ENCODE results near the gene DCC.

Gene DCC

GRCh38 chr18:52544086-52544485, 204.1 kb downstream of the DCC start:
- DNase-seq (ENCODE audit: low read depth, low spot score): no peak
- in situ Hi-C loops (cut with HindIII; ENCODE audit: low sequenced_read_pairs): no loop called here
- no peak for TF ChIP-seq CTCF (IDR thresholded peaks at IDR 0.05; ENCODE audit: low read depth, low read length)
- H3K4me3 ChIP-seq (ENCODE audit: low read depth, low read length): no peak overlapping the region

- no peak for TF ChIP-seq CTCF (IDR thresholded peaks at IDR 0.05; ENCODE audit: low read depth, low read length)
- DNase-seq (ENCODE audit: low read depth, low spot score): no peak
- H3K4me3 ChIP-seq (ENCODE audit: low read depth, low read length): no peak overlapping the region
- in situ Hi-C loops (cut with HindIII; ENCODE audit: low sequenced_read_pairs): no loop called here
Measured at GRCh38 chr18:52546686-52547346, 206.8 kb downstream of the DCC start.

- TF ChIP-seq CTCF (IDR thresholded peaks at IDR 0.05; ENCODE audit: low read depth, low read length): no peak
- H3K4me3 ChIP-seq (ENCODE audit: low read depth, low read length): no peak overlapping the region
- in situ Hi-C loops (cut with HindIII; ENCODE audit: low sequenced_read_pairs): no loop called here
- no peak for DNase-seq (ENCODE audit: low read depth, low spot score)
Measured at GRCh38 chr18:52553441-52553840, 213.4 kb downstream of the DCC start.

GRCh38 chr18:52554180-52554579, 214.2 kb downstream of the DCC start:
- in situ Hi-C loops (cut with HindIII; ENCODE audit: low sequenced_read_pairs): no loop called here
- no peak overlapping the region for H3K4me3 ChIP-seq (ENCODE audit: low read depth, low read length)
- no peak for DNase-seq (ENCODE audit: low read depth, low spot score)
- TF ChIP-seq CTCF (IDR thresholded peaks at IDR 0.05; ENCODE audit: low read depth, low read length): no peak

GRCh38 chr18:52567360-52567759, 227.4 kb downstream of the DCC start:
- TF ChIP-seq CTCF (IDR thresholded peaks at IDR 0.05; ENCODE audit: low read depth, low read length): no peak
- in situ Hi-C loops (cut with HindIII; ENCODE audit: low sequenced_read_pairs): no loop called here
- no peak for DNase-seq (ENCODE audit: low read depth, low spot score)
- H3K4me3 ChIP-seq (ENCODE audit: low read depth, low read length): no peak overlapping the region

GRCh38 chr18:52569492-52569891, 229.5 kb downstream of the DCC start:
- no peak for TF ChIP-seq CTCF (IDR thresholded peaks at IDR 0.05; ENCODE audit: low read depth, low read length)
- peak; percentile 65 for DNase-seq (ENCODE audit: low read depth, low spot score)
- H3K4me3 ChIP-seq (ENCODE audit: low read depth, low read length): no peak overlapping the region
- in situ Hi-C loops (cut with HindIII; ENCODE audit: low sequenced_read_pairs): no loop called here
